Measurements from ENCODE around the gene VPS35.
"Not testable (repeated sequence)": the region's sequence is repeated elsewhere in the genome, so short reads cannot be mapped to it uniquely, and the experiment has no call there.

VPS35 gene

DNA sequence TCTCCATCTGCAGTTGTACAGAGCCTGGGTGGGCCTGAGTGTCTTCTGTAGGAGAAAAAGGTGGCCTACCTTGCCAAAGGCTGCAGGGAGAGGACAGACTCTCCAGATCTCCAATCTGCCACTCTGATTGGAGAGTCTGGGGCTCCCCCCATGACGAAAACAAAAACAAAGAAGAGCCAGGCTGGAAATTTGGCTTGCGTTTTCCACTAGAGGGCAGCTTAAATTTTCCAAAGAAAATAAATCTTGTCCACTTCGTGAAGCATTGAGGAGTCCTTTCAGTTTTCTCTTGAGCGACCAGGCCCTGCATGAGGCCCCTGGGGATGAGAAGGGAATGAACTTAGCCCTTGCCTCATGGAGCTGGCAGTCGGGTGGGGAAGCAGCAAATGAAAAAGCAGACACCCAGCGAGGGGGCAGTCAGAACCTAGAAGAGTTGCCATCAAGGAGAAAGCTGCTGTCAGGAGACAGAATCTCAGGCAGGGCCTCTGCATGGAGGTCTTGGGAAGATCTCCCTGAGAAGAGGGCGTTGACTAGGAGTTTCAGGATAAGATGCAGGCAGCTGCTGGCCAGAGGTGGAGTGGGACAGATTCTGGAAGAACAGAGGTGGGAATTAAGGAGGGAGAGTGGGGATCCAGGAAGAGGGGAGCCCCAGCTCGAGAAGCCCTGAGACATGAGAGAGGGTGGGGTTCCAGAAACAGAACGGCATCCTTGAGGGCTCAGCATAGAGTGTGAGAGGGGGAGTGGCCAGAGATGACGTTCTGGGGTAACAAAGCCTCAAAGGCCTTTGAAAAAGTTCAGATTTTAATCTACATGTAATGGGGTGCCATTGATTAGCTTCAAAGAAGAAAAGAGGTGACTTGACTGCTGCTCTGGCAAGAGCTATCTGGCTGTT is 59.4 kb downstream of the VPS35 start:
- TF ChIP-seq SP1 (IDR thresholded peaks at IDR 0.05): no peak
- TF ChIP-seq SUZ12 (IDR thresholded peaks at IDR 0.05): no peak
- no peak for TF ChIP-seq L3MBTL2 (conservative IDR thresholded peaks at IDR 0.05)
- no peak for TF ChIP-seq HDGF (IDR thresholded peaks at IDR 0.05; ENCODE audit: borderline replicate concordance)
- no peak for TF ChIP-seq ARNT (IDR thresholded peaks at IDR 0.05)
- TF ChIP-seq PKNOX1 (IDR thresholded peaks at IDR 0.05): peak; percentile 48; the same call in 1 of the 2 replicates
- ChIA-PET POLR2A (interaction anchor here (0.9 to 1.2 kb wide), 3 partner anchors 9 to 60 kb away, joined by 3 to 7 read pairs (median 5); partner anchors contain the start of genes ORC6 and SHCBP1), CTCF (interaction anchor here (0.7 to 1.4 kb wide), 8 partner anchors 8 to 75 kb away, joined by 3 to 4 read pairs (median 3); partner anchors contain the start of gene SHCBP1)

GRCh38 chr16:46627746-46628145 is 61.2 kb downstream of the VPS35 start:
- DNase-seq (ENCODE audit: extremely low spot score): no peak
- CTCF ChIA-PET: no interaction called here
- no peak for TF ChIP-seq HDGF (IDR thresholded peaks at IDR 0.05; ENCODE audit: borderline replicate concordance)
- TF ChIP-seq ARNT (IDR thresholded peaks at IDR 0.05): no peak
- TF ChIP-seq FOXA1 (IDR thresholded peaks at IDR 0.05): no peak
- TF ChIP-seq BHLHE40 (IDR thresholded peaks at IDR 0.05; ENCODE audit: borderline replicate concordance): no peak
- TF ChIP-seq ZNF384 (IDR thresholded peaks at IDR 0.05): no peak
- TF ChIP-seq NFRKB (IDR thresholded peaks at IDR 0.05): no peak
- TF ChIP-seq SUZ12 (IDR thresholded peaks at IDR 0.05): no peak
- no peak for TF ChIP-seq CTBP1 (IDR thresholded peaks at IDR 0.05; ENCODE audit: borderline replicate concordance)
- TF ChIP-seq TARDBP (IDR thresholded peaks at IDR 0.05): no peak
- no peak for TF ChIP-seq SP1 (IDR thresholded peaks at IDR 0.05)
- TF ChIP-seq L3MBTL2 (conservative IDR thresholded peaks at IDR 0.05): no peak
- no peak for TF ChIP-seq PKNOX1 (IDR thresholded peaks at IDR 0.05)
- POLR2A ChIA-PET: no interaction called here

More for the DNA sequence above, 59.4 kb downstream of the VPS35 start:
- DNase-seq (ENCODE audit: extremely low spot score): peak; percentile 50

DNA sequence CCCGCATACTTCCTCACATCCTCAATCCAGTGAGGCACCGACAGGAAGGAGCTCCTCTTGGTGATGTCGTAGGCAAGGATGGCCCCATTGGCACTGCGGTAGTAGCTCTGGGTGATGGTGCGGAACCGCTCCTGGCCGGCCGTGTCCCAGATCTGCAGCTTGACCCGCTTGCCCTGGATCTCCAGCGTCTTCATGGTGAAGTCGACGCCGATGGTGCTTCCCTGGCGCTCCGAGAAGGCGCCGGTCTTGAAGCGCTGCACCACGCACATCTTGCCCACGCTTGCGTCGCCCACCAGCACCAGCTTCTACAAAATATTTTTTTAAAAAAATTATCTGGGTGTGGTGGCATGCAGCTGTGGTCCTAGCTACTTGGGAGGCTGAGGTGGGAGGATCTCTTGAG is 62.3 kb downstream of the VPS35 start:
- POLR2A ChIA-PET; DNase-seq (ENCODE audit: extremely low spot score); CTCF ChIA-PET: not testable (repeated sequence)

GRCh38 chr16:46624862-46625261 is 64.1 kb downstream of the VPS35 start:
- CTCF ChIA-PET; POLR2A ChIA-PET; DNase-seq (ENCODE audit: extremely low spot score): not testable (repeated sequence)

GRCh38 chr16:46623707-46624106 is 65.3 kb downstream of the VPS35 start:
- POLR2A ChIA-PET; CTCF ChIA-PET; DNase-seq (ENCODE audit: extremely low spot score): not testable (repeated sequence)

DNA sequence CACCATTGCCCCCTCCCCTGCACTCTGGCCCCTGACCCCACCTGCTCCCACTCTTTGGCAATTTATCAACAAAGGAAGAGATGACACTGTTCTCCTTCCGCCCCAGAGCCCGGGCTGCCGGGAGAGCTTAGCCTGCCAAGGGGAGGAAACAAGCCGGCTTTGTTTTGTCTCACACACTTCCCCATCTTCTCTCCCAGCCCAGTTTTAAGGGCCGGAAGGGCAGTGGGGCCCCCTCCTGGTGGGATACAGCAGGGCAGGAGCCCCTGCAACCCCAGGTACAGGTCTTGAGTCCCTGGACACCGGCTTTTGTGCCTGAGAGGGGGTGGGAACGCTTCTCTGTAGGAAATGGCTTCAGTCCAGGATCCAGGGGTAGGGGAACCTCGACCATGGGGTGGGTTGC is 65.7 kb downstream of the VPS35 start:
- DNase-seq (ENCODE audit: extremely low spot score); CTCF ChIA-PET; POLR2A ChIA-PET: not testable (repeated sequence)

- TF ChIP-seq ELF4 (IDR thresholded peaks at IDR 0.05): no peak
- no peak for TF ChIP-seq SUZ12 (IDR thresholded peaks at IDR 0.05)
- TF ChIP-seq NFRKB (IDR thresholded peaks at IDR 0.05): no peak
- TF ChIP-seq PKNOX1 (IDR thresholded peaks at IDR 0.05): no peak
- no peak for TF ChIP-seq LEF1 (IDR thresholded peaks at IDR 0.05; ENCODE audit: borderline replicate concordance)
- TF ChIP-seq L3MBTL2 (conservative IDR thresholded peaks at IDR 0.05): no peak
- TF ChIP-seq HDGF (IDR thresholded peaks at IDR 0.05; ENCODE audit: borderline replicate concordance): no peak
- DNase-seq (ENCODE audit: extremely low spot score): no peak
- CTCF ChIA-PET: interaction anchor here (0.7 to 1.0 kb wide), 2 partner anchors 7 to 689 kb away, joined by 3 to 4 read pairs; no protein-coding TSS in a partner anchor
- POLR2A ChIA-PET: interaction anchor here (1.6 kb wide), 1 partner anchor 7 kb away, joined by 7 read pairs; no protein-coding TSS in a partner anchor
Observed at GRCh38 chr16:46621934-46622676, 66.9 kb downstream of the VPS35 start.
